Calu3 (cell line): ENCODE results near the gene PDE4B. TPM values are rescaled to one million over a fixed set of nuclear protein-coding genes. Genes with fewer than 3 reads are reported as not detected.

Source experiments
- BruUV-seq: library from RNA; stranded (reverse); fragments of 400-500 nt; replicated peaks from 2 replicates; lab custom pipeline; 2021; lab: Mats Ljungman, UMichigan
- CTCF ChIA-PET: fragments of 300-600 bp; sonication (Branson Sonifier 250); formaldehyde crosslinking; loops from one replicate; lab custom pipeline; 2022; ENCODE audit warnings: antibody characterized with exemption; lab: Charles Lee
- DNase-seq: peaks from one replicate; pipeline ENCODE4 v3.0.0; 2022
- H3K27ac Mint-ChIP-seq: one replicate; pipeline ENCODE4 v1.8.0; 2022; ENCODE audit warnings: mixed read lengths; ENCODE audit not compliant: unreplicated experiment
- H3K27me3 Mint-ChIP-seq: one replicate; pipeline ENCODE4 v1.8.0; 2022; ENCODE audit warnings: mixed read lengths; ENCODE audit not compliant: unreplicated experiment
- H3K36me3 Mint-ChIP-seq: one replicate; pipeline ENCODE4 v1.8.0; 2022; ENCODE audit warnings: mild to moderate bottlenecking, moderate library complexity, mixed read lengths; ENCODE audit not compliant: insufficient read depth, unreplicated experiment
- H3K4me1 Mint-ChIP-seq: one replicate; pipeline ENCODE4 v1.8.0; 2022; ENCODE audit warnings: mild to moderate bottlenecking, low read depth, mixed read lengths; ENCODE audit not compliant: unreplicated experiment
- H3K4me3 Mint-ChIP-seq: one replicate; pipeline ENCODE4 v1.8.0; 2022; ENCODE audit warnings: mild to moderate bottlenecking, low read depth, moderate library complexity, mixed read lengths; ENCODE audit not compliant: unreplicated experiment
- H3K9me3 Mint-ChIP-seq: one replicate; pipeline ENCODE4 v1.8.0; 2022; ENCODE audit warnings: low read depth, mixed read lengths; ENCODE audit not compliant: unreplicated experiment
- intact Hi-C: fragments of 100-400 bp; cut with micrococcal nuclease; formaldehyde crosslinking; loops from one replicate; pipeline ENCODE4 v1.10.0; 2022; ENCODE audit not compliant: unreplicated experiment
- total RNA-seq: library from RNA; stranded (reverse); gene quantifications from 2 replicates; pipeline ENCODE4 v1.2.3, GENCODE V29; 2022
- TF ChIP-seq, protein P1 (sequence below): fragments of 200-600 bp; IDR thresholded peaks from one replicate; pipeline ENCODE4 v1.8.0; 2022; ENCODE audit warnings: antibody characterized with exemption; ENCODE audit not compliant: unreplicated experiment

The PDE4B gene
- total RNA-seq, 1 experiment from 2014 or later = 2.9 TPM

DNA sequence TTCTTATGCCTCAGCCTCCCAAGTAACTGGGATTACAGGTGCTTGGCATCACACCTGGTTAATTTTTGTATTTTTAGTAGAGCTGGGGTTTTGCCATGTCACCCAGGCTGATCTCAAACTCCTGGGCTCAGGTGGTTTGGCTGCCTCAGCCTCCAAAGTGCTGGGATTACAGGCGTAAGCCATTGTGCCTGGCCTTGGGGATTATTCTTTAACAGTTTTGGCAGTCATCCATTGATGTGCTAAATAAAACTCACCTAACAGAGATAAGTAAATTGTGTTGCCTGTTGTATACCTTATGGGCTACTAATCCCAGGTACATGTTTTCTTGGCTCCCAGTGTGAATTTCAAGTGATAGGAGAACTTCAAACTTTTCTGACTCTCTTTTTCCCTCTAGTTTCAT is 35.2 kb upstream of the PDE4B start:
- Mint-ChIP-seq H3K4me3 (no peak overlapping the region), H3K27ac (no peak overlapping the region), H3K9me3 (peaks cover 3% of the 10 kb centered on the region), H3K27me3 (no peaks in the 10 kb centered on the region), H3K36me3 (no peaks in the 10 kb centered on the region), H3K4me1 (no peaks in the 10 kb centered on the region)
- no peak for DNase-seq
- TF ChIP-seq, protein P1, sequence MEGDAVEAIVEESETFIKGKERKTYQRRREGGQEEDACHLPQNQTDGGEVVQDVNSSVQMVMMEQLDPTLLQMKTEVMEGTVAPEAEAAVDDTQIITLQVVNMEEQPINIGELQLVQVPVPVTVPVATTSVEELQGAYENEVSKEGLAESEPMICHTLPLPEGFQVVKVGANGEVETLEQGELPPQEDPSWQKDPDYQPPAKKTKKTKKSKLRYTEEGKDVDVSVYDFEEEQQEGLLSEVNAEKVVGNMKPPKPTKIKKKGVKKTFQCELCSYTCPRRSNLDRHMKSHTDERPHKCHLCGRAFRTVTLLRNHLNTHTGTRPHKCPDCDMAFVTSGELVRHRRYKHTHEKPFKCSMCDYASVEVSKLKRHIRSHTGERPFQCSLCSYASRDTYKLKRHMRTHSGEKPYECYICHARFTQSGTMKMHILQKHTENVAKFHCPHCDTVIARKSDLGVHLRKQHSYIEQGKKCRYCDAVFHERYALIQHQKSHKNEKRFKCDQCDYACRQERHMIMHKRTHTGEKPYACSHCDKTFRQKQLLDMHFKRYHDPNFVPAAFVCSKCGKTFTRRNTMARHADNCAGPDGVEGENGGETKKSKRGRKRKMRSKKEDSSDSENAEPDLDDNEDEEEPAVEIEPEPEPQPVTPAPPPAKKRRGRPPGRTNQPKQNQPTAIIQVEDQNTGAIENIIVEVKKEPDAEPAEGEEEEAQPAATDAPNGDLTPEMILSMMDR = no peak
- BruUV-seq = no TSS peak
- CTCF ChIA-PET = interaction anchor here (0.6 to 0.7 kb wide), 2 partner anchors 191 to 474 kb away, joined by 5 to 6 read pairs; no protein-coding TSS in a partner anchor
- intact Hi-C loops = no loop called here

DNA sequence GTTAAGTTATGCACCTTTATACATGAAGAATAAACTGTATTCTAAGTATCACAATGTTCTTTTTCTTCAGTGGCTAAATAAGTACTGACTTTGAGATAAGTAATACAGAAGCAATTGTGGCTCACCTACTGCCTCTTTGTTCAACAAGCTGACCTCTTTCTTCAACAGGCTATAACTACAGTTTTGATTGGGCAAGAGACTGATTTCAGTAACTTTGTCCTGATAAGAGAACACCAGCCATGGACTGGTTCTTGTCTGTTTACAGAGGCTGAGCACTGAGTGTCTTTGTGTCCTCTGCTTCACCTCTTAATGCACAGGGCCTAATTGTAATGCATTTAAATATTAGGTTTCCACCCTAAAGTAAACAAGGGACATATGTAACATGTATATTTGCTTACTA is 34.6 kb upstream of the PDE4B start:
- Mint-ChIP-seq H3K4me3 (no peak overlapping the region), H3K27ac (no peak overlapping the region), H3K9me3 (peaks cover 3% of the 10 kb centered on the region), H3K4me1 (no peaks in the 10 kb centered on the region), H3K27me3 (no peaks in the 10 kb centered on the region), H3K36me3 (no peaks in the 10 kb centered on the region)
- no peak for DNase-seq
- TF ChIP-seq, protein P1 = no peak
- intact Hi-C loops = no loop called here
- BruUV-seq = no TSS peak
- CTCF ChIA-PET = no interaction called here

DNA sequence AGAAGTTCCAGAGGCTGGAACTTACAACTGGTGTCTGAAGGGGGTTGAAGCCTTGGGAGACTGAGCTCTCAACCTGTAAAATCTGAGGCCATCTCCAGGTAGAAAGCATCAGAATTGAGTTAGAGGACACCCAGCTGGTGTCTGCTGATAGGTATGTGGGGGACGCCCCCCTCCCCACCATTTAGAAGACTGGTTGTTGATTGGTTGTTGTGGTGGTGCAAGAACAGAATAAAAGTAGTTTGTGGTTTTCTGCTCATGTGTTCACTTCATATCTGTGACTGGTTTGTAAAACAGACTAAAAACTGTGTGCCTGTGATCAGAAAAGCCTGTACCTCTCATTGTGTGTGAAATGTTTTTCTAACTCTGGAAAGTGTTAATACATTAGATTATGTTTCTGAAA is 33.2 kb upstream of the PDE4B start:
- CTCF ChIA-PET = no interaction called here
- no peak overlapping the region for H3K4me3 Mint-ChIP-seq
- intact Hi-C loops = no loop called here

GRCh38 chr1:65762081-65762862 is 30.4 kb upstream of the PDE4B start:
- Mint-ChIP-seq H3K27me3 (no peaks in the 10 kb centered on the region), H3K4me3 (no peak overlapping the region), H3K4me1 (no peaks in the 10 kb centered on the region), H3K27ac (no peak overlapping the region), H3K9me3 (peaks cover 3% of the 10 kb centered on the region), H3K36me3 (no peaks in the 10 kb centered on the region)
- CTCF ChIA-PET = no interaction called here
- BruUV-seq = no TSS peak
- intact Hi-C loops = no loop called here
- TF ChIP-seq, protein P1 = no peak
- no peak for DNase-seq

More for the DNA sequence above, 33.2 kb upstream of the PDE4B start:
- DNase-seq = no peak
- H3K27ac Mint-ChIP-seq = no peak overlapping the region
- BruUV-seq = no TSS peak
- H3K9me3 Mint-ChIP-seq = peaks cover 3% of the 10 kb centered on the region
- no peaks in the 10 kb centered on the region for H3K27me3 Mint-ChIP-seq
- TF ChIP-seq, protein P1 = no peak
- H3K4me1 Mint-ChIP-seq = no peaks in the 10 kb centered on the region
- H3K36me3 Mint-ChIP-seq = no peaks in the 10 kb centered on the region
